Aorta (tissue), 5 donors: ENCODE data around the gene RHOT2. TPM values are rescaled to one million over a fixed set of nuclear protein-coding genes. Genes with fewer than 3 reads are reported as not detected.
A peak's percentile ranks its signal among the peaks of the same experiment; 100 is the strongest.

Experiments used
- ATAC-seq: fragments of 200-7000 bp; cut with Tn5 transposase; one replicate; pipeline ENCODE4 v1.9.1; 2022; ENCODE audit warnings: moderate library complexity; ENCODE audit not compliant: low FRiP score
- DNase-seq, 2 donors: peaks; one replicate each; pipeline ENCODE4 v3.0.0-alpha.2; 2020
- H3K27ac ChIP-seq, 2 donors: one replicate each; pipeline ENCODE4 v1.5.1; 2013; ENCODE audit warnings: low read length in 2 of 2, mild to moderate bottlenecking in 2 of 2, moderate library complexity in 2 of 2, control low read depth in 1 of 2, inconsistent platforms in 1 of 2, low read depth in 1 of 2
- H3K27me3 ChIP-seq, 2 donors: one replicate each; pipeline ENCODE4 v1.6.1; 2013; ENCODE audit warnings: control low read depth in 1 of 2, low read length in 1 of 2, mild to moderate bottlenecking in 1 of 2, moderate library complexity in 1 of 2; ENCODE audit not compliant: insufficient read depth in 2 of 2, control insufficient read depth in 1 of 2
- H3K36me3 ChIP-seq, 2 donors: one replicate each; pipeline ENCODE4 v1.6.1; 2013; ENCODE audit warnings: control low read depth in 1 of 2, low read length in 1 of 2, mild to moderate bottlenecking in 1 of 2; ENCODE audit not compliant: insufficient read depth in 2 of 2, control insufficient read depth in 1 of 2
- H3K4me1 ChIP-seq, 2 donors: one replicate each; pipeline ENCODE4 v1.6.1; 2013; ENCODE audit warnings: low read length in 2 of 2, control low read depth in 1 of 2, mild to moderate bottlenecking in 1 of 2, moderate library complexity in 1 of 2; ENCODE audit not compliant: insufficient read depth in 2 of 2, control insufficient read depth in 1 of 2
- H3K4me3 ChIP-seq, 2 donors: one replicate each; pipeline ENCODE4 v1.5.1; 2013; ENCODE audit warnings: low read length in 2 of 2, control low read depth in 1 of 2, mild to moderate bottlenecking in 1 of 2
- H3K9me3 ChIP-seq: one replicate; pipeline ENCODE4 v1.6.1; 2013; ENCODE audit warnings: mild to moderate bottlenecking, low read length; ENCODE audit not compliant: control insufficient read depth
- WGBS, 2 donors: extraction: QIAGEN DNeasy Blood & Tissue Kit; methylation state at CpG; one replicate each; pipeline ENCODE4 v1.1.7; 2013; 5-methylcytosine and 5-hydroxymethylcytosine counted together
- intact Hi-C, 2 donors: fragments of 100-400 bp; cut with DNase I; formaldehyde crosslinking; loops; one replicate each; pipeline versions ENCODE4 v1.14.2 to v1.15.0; 2022
- polyA plus RNA-seq, 2 donors: library from polyadenylated mRNA; stranded (reverse); fragments of 200-250 nt; gene quantifications; one replicate each; pipeline ENCODE4 v1.2.3, GENCODE V29; 2013
- total RNA-seq, 2 donors: library from RNA; stranded (reverse); fragmentation: NEBNext Ultra II Directional; extraction: Animal tissue kit (Norgen Biotek cat#: 25700); gene quantifications; one replicate each; pipeline ENCODE4 v1.2.1, GENCODE V29; 2021
- donor health status: healthy with polysubstance abuse.
- donor health status: Bipolar disorder and iron deficiency.
- donor health status: DM: no; HTN: no; CAD: no.
- donor health status: DM: no; HTN: no; CAD: no.
- donor health status: DM: yes; HTN: yes; CAD: no.

The RHOT2 gene
- total and polyA plus RNA-seq, 4 donors, result 27.4 to 356 (median 86.6) TPM

DNA sequence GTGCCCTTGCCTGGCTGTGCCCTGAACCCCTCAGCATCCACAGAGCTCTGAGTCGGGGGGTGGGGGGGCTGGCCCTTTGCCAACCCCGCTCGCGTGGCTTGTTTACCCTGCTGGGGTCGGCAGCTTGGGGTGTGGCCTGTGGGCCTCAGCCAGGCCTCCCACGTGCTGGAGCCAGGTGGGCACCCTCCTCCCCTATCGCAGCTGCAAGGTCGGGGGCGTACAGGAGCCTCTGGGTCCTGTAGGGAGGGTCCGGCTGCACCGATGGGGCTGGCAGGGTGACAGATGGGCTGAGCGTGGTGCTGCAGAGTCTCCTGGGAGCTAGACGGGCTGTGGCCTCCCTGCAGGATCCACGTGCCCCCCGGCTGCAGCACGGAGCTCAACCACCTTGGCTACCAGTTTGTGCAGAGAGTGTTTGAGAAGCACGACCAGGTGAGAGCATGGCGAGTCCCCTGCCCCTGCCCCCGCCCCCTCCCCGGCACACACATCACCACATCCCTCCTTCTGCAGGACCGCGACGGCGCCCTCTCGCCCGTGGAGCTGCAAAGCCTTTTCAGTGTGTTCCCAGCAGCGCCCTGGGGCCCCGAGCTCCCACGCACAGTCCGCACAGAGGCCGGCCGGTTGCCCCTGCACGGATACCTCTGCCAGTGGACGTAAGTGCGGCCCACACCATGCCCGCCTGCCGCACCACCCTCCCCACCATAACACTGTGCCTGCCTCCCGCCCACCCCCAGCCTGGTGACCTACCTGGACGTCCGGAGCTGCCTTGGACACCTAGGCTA is 3.6 kb downstream of the RHOT2 start:
- Histone ChIP-seq H3K27me3 (no peaks in the 10 kb centered on the region), H3K4me3 (no peak overlapping the region), H3K27ac (no peak overlapping the region), H3K36me3 (peaks cover 0 to 14% of the 10 kb centered on the region in 2 donors), H3K9me3 (no peaks in the 10 kb centered on the region), H3K4me1 (no peaks in the 10 kb centered on the region)
- ATAC-seq (no peak), DNase-seq (no peak)
- 82 to 84% methylated on average over 40 of the region's 40 CpGs for WGBS, 2 donors
- intact Hi-C loops, result no loop called here

- Histone ChIP-seq H3K36me3 (peaks cover 0 to 14% of the 10 kb centered on the region in 2 donors), H3K4me3 (no peak overlapping the region), H3K9me3 (no peaks in the 10 kb centered on the region), H3K27ac (no peak overlapping the region), H3K4me1 (no peaks in the 10 kb centered on the region), H3K27me3 (no peaks in the 10 kb centered on the region)
- no peak for ATAC-seq
- DNase-seq, result no peak
- intact Hi-C loops, result no loop called here
- 93 to 94% methylated on average over 19 of the region's 19 CpGs for WGBS, 2 donors
Measured at GRCh38 chr16:672371-672770, 4.4 kb downstream of the RHOT2 start.

- Histone ChIP-seq H3K27me3 (no peaks in the 10 kb centered on the region), H3K36me3 (peaks cover 0 to 14% of the 10 kb centered on the region in 2 donors), H3K4me1 (no peaks in the 10 kb centered on the region), H3K9me3 (no peaks in the 10 kb centered on the region), H3K27ac (no peak overlapping the region), H3K4me3 (no peak overlapping the region)
- intact Hi-C loops, result no loop called here
- DNase-seq (no peak), ATAC-seq (no peak)
- 93% methylated on average over 21 of the region's 21 CpGs for WGBS, 2 donors
Measured at GRCh38 chr16:672851-673250, 4.9 kb downstream of the RHOT2 start.

DNA sequence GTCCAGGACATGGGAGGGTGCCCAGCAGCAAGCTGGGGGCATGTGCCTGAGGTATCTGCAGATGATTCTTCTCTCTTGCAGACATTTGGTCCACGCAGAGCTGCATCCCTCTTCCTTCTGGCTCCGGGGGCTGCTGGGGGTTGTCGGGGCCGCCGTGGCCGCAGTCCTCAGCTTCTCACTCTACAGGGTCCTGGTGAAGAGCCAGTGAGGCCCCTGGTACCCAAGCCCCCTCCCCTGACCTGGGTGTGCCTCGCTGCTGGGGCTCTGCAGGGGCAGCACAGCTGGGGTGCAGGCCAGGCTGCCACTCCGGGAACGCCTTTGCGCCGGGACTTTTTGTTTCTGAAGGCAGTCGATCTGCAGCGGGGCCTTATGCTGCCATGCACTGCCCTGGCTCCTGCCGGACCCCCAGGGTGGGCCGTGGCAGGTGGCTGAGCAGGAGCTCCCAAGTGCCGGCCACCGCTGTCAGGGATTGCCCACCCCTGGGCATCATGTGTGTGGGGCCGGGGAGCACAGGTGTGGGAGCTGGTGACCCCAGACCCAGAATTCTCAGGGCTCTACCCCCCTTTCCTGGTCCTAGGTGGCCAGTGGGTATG is 5.6 kb downstream of the RHOT2 start:
- no peak overlapping the region for H3K27ac ChIP-seq
- H3K4me1 ChIP-seq, result no peaks in the 10 kb centered on the region
- no peaks in the 10 kb centered on the region for H3K9me3 ChIP-seq
- peaks cover 0 to 14% of the 10 kb centered on the region in 2 donors for H3K36me3 ChIP-seq
- H3K4me3 ChIP-seq, result no peak overlapping the region
- ATAC-seq (no peak), DNase-seq (no peak)
- intact Hi-C loops, result no loop called here
- 90 to 91% methylated on average over 18 of the region's 18 CpGs for WGBS, 2 donors
- H3K27me3 ChIP-seq, result no peaks in the 10 kb centered on the region

DNA sequence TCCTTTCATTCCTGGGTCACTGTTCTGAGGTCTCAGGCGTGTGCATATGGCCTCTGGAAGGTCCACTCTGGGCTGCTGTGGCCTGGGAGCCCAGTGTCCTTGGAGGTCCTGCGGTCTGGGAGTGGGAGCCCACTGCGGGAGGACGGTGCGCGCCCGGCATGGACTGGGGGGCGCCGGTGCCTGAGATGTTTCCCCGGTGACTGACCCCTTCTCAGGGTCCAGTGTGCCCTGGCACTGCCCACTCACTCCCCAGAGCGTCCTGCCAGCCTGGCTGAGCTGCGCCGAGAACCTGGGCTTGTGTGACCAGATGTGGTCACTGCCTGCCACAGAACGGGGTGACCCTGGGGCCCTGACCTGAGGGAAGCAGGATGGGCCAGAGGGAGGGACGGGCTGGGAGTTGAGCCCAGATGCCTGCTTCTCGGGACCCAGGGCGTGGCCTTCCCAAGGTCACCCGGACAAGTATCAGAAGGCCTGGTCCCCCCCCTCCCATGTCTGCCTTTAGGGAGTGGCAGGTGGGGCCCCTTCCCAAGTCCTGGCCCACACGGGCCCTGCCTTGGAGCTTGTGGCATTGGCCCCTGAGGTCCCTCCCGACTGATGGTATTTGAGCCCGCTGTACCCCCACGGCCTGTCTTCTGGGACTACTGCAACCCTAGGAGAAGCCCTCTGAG is 6.4 kb downstream of the RHOT2 start:
- peaks cover 0 to 14% of the 10 kb centered on the region in 2 donors for H3K36me3 ChIP-seq
- no peaks in the 10 kb centered on the region for H3K9me3 ChIP-seq
- DNase-seq, result no peak
- ATAC-seq, result no peak
- intact Hi-C loops, result no loop called here
- no peak overlapping the region for H3K27ac ChIP-seq
- no peaks in the 10 kb centered on the region for H3K4me1 ChIP-seq
- WGBS, 2 donors, result 80 to 83% methylated on average over 21 to 22 of the region's 22 CpGs
- H3K27me3 ChIP-seq, result no peaks in the 10 kb centered on the region
- H3K4me3 ChIP-seq, result no peak overlapping the region

DNA sequence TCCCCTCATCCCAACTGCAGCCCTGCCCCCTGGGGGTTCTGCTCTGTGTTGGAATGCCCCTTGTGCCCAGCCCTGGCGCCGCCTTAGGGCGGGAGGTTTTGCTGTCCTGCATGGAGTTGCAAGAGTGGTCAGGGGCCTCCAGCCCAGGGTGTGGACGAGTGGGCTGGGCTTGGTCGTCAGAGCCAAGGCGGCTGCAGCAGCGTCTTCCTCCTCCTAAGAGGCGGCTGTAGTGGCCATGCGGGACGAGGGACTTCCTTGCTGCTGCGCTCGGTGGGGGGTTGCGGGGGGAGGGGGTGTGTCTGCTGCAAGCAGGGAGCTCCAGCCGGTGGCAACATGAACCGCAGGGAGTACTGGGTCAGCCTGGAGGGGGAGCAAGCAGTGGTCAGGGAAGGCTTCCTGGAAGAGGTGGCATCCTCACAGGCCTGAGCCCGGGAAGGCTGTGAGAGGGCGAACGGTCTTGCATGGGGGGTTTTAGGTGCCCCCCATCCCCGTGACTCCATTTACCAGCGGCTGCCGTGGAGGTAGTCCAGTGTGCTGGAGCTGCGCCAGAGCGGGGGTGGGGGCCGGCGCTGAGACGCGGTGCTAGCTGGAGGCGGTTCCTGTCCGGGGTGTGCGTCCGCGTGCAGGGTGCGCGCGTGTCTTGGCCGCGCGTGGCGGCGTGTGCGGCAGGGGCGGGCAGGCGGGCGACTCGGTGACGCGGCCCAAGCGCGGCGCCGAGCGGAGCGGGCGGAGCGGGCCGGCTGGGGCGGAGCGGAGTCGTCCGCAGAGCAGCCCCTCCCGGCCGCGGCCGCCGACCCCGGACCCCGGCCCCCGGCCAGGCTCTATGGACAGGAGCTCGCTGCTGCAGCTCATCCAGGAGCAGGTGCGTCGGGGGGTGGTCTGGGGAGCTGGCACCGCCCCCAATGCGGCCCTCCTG is 7.3 kb downstream of the RHOT2 start, which contains the start of gene RHBDL1:
Gene RHBDL1, plus strand, starts transcription at position 704 of the 916 bp plus-strand sequence. Its CDS starts 120 bp downstream, at position 824.
- H3K36me3 ChIP-seq, result peaks cover 0 to 14% of the 10 kb centered on the region in 2 donors
- H3K27ac ChIP-seq, result no peak within 1 kb of the TSS
- H3K27me3 ChIP-seq, result no peaks in the 10 kb centered on the region
- H3K9me3 ChIP-seq, result no peaks in the 10 kb centered on the region
- DNase-seq, result no peak
- 6 to 7% methylated on average over 43 to 73 of the region's 73 CpGs for WGBS, 2 donors
- ATAC-seq, result no peak
- H3K4me1 ChIP-seq, result no peaks in the 10 kb centered on the region
- intact Hi-C loops, result no loop called here
- peak within 1 kb of the TSS in 1 of 2 donors; percentile 29 for H3K4me3 ChIP-seq

DNA sequence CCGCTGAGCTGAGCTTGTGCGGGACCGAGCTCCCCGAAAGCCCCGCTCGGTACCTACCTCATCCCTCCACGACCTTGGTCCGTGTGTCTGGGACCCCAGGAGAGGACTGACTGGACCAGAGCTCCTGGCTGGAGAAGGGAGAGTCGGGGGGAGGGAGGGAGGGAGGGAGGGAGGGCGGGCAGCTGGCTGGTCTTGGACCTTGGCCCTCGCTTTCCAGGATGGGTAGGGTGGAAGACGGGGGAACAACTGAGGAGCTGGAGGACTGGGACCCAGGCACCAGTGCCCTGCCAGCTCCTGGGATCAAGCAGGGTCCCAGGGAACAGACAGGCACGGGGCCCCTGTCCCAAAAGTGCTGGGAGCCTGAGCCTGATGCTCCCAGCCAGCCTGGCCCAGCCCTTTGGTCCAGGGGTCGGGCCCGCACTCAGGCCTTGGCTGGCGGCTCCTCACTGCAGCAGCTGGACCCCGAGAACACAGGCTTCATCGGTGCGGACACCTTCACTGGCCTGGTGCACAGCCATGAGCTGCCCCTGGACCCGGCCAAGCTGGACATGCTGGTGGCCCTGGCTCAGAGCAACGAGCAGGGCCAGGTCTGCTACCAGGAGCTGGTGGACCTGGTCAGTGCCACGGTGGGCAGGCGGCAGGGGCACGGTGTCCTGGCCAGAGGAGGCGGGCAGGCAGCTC is 8.1 kb downstream of the RHOT2 start:
- H3K27me3 ChIP-seq, result no peaks in the 10 kb centered on the region
- H3K36me3 ChIP-seq, result peaks cover 0 to 11% of the 10 kb centered on the region in 2 donors
- H3K4me1 ChIP-seq, result no peaks in the 10 kb centered on the region
- peak overlapping the region in 1 of 2 donors; percentile 29 for H3K4me3 ChIP-seq
- WGBS, 2 donors, result 37 to 53% methylated on average over 17 to 25 of the region's 25 CpGs
- no peak for ATAC-seq
- no peak overlapping the region for H3K27ac ChIP-seq
- no peak for DNase-seq
- intact Hi-C loops, result no loop called here
- no peaks in the 10 kb centered on the region for H3K9me3 ChIP-seq

- intact Hi-C loops, result no loop called here
- ATAC-seq, result no peak
- no peak overlapping the region for H3K4me3 ChIP-seq
- no peaks in the 10 kb centered on the region for H3K27me3 ChIP-seq
- H3K9me3 ChIP-seq, result no peaks in the 10 kb centered on the region
- DNase-seq, result no peak
- no peaks in the 10 kb centered on the region for H3K4me1 ChIP-seq
- no peak overlapping the region for H3K27ac ChIP-seq
- H3K36me3 ChIP-seq, result peaks cover 0 to 11% of the 10 kb centered on the region in 2 donors
- 93 to 94% methylated on average over 21 of the region's 21 CpGs for WGBS, 2 donors
Measured at GRCh38 chr16:676565-676902, 8.6 kb downstream of the RHOT2 start.
